Measurements from ENCODE around the gene EZH2.

Gene EZH2

DNA sequence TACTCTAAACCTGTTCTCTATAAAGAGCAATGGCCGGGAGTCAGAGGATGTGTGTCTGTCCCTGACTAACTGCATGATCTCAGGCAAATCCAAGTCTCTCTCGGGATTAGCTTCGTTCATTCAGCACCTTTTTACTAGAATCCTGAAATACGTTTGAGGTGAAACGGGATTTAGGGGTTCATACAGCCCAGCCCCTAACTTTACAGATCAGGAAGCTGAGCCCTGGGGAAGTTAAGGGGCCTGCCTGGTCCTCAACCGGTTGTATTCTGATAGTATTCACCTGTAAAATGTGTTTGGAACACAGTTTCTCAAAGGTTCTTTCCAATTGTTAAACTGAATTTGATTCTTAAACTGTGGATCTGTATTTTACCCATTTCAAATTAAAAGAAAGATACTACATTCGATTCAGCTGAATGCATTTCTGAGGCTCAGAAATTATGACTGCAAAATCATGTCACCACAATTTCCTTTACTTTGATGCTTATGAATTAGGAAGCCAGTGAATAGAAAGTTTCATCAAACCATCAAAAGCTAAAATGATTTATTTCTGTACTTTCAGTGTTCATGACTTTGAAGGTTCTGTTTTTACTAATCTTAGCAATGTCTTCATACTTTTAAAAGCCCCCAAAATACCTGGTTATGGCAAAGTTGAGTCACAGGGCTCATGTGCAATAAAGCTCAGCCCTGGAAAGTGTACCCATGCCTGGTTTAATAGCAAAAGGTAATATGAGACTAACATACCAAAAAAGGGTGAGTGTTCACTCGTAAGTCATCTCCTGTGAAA, 28.9 kb upstream of the EZH2 start:
- no peaks in the 10 kb centered on the region for H3K36me3 Mint-ChIP-seq (ENCODE audit: insufficient read depth)
- peak overlapping the region; percentile 49 to 62 for H3K27ac Mint-ChIP-seq
- ATAC-seq (replicated peaks), result peak; percentile 49
- H3K27me3 Mint-ChIP-seq, result peaks cover 6 to 15% of the 10 kb centered on the region in 2 donors
- DNase-seq, result no peak
- no peaks in the 10 kb centered on the region for H3K9me3 Mint-ChIP-seq
- H3K4me3 Mint-ChIP-seq, result peak overlapping the region; percentile 57 to 66
- peaks cover 20 to 24% of the 10 kb centered on the region in 2 donors for H3K4me1 Mint-ChIP-seq (ENCODE audit: low read depth in 2 of 2)

DNA sequence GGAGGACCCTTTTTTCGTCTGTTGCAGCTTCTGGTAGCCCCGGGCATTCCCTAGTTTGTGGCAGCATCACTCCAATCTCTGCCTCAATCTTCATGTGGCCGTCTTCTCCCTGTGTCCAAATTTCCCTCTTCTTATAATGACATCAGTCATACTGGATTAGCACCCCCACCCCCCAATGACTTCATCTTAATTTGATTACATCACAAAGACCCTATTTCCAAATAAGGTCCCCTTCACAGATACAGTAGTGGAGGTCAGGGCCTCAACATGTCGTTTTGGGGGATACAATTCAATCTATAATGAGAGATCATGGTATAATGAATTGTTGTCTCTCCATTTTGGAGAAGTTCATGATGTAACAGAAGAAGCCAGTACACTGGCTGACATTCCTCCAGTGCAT, 28.1 kb upstream of the EZH2 start:
- Mint-ChIP-seq H3K4me1 (ENCODE audit: low read depth in 2 of 2) (peaks cover 20 to 24% of the 10 kb centered on the region in 2 donors), H3K27me3 (peaks cover 6 to 15% of the 10 kb centered on the region in 2 donors), H3K4me3 (no peak overlapping the region)

DNA sequence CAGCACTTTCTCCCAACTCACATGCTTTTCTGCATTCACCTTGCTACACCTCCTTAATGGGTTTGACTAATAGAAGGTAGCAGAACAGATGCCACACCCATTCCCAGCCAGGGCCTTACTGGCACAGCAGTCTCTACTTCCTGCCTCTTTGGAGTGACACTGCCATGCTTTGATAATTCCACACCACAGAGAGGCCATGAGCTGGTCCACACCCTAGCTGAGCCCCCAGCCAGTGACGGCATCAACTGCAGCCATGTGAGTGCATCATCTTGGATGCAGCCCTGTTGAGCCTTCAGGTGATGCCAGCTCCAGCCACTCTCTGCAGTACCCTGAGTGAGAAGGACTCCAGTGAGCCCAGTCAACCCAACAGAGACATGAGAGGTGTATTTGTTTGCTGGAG, 27.5 kb upstream of the EZH2 start:
- Mint-ChIP-seq H3K36me3 (ENCODE audit: insufficient read depth) (no peaks in the 10 kb centered on the region), H3K27ac (no peak overlapping the region), H3K27me3 (peaks cover 6 to 15% of the 10 kb centered on the region in 2 donors), H3K4me1 (ENCODE audit: low read depth in 2 of 2) (peaks cover 20 to 24% of the 10 kb centered on the region in 2 donors), H3K9me3 (no peaks in the 10 kb centered on the region), H3K4me3 (no peak overlapping the region)
- no peak for DNase-seq
- ATAC-seq (replicated peaks), result no peak

More for the DNA sequence above, 28.1 kb upstream of the EZH2 start:
- peak overlapping the region; percentile 41 to 62 for H3K27ac Mint-ChIP-seq
- no peak for DNase-seq
- H3K9me3 Mint-ChIP-seq, result no peaks in the 10 kb centered on the region
- ATAC-seq (replicated peaks), result no peak
- H3K36me3 Mint-ChIP-seq (ENCODE audit: insufficient read depth), result no peaks in the 10 kb centered on the region

DNA sequence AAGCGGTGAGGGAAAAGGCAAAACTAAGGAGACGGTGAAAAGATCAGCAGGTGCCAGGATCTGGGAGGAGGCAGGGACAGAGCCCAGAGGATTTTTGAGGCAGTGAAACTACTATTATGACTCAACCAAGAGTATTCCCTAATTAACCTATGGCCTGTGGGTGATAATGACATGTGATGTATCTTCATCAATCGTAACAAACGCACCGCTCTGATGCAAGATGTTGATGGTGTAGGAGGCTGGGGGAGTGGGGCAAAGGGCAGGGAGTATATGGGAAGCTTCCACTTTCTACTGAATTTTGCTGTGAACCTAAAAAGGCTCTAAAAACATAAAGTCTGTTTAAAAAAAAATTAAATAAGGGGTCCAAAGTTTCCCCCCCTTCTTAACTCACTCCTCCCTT, 25.5 kb upstream of the EZH2 start:
- no peaks in the 10 kb centered on the region for H3K36me3 Mint-ChIP-seq (ENCODE audit: insufficient read depth)
- H3K4me1 Mint-ChIP-seq (ENCODE audit: low read depth in 2 of 2), result peaks cover 19 to 21% of the 10 kb centered on the region in 2 donors
- H3K27me3 Mint-ChIP-seq, result peaks cover 6 to 15% of the 10 kb centered on the region in 2 donors
- ATAC-seq (replicated peaks) (no peak), DNase-seq (no peak)
- H3K9me3 Mint-ChIP-seq, result no peaks in the 10 kb centered on the region
- no peak overlapping the region for H3K4me3 Mint-ChIP-seq
- H3K27ac Mint-ChIP-seq, result no peak overlapping the region

DNA sequence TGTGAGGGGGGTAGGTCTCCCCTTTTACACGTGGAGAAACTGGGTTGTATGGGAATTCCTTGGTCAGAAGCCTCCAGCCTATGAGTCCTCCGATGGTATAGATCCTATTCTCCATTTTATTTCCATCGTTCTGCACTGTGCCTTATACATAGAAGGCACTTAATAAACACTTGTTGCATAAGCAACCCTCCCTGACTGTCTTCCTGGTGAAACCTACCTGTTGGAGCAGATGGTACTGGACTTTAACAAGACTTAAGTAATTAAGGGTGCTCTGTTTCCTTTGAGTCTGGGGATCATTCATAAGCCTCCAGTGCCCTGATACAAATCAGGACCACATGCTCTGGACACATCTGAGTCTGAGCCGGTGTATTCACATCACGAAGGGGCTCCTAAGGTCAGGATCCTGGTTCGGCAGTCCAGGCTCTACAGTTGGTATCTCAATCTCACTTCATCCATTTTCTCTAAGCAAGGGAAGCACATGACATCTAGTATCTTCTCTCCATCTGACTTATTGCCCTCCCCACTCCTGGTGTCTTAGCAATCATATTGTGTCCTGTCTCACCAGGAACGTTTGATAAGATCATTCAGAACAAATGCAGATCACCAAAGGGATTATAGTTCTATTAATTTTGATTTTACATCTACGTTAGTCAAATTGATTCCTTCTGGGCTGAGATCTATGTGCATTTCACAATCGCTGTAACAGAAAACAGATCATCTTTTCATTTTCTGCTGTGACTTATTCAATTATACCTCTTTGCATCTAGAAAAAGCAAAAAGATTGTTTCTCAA, 22.8 kb upstream of the EZH2 start:
- Mint-ChIP-seq H3K9me3 (no peaks in the 10 kb centered on the region), H3K36me3 (ENCODE audit: insufficient read depth) (no peaks in the 10 kb centered on the region), H3K4me3 (no peak overlapping the region), H3K27me3 (peaks cover 6 to 15% of the 10 kb centered on the region in 2 donors), H3K4me1 (ENCODE audit: low read depth in 2 of 2) (peaks cover 2 to 3% of the 10 kb centered on the region in 2 donors), H3K27ac (no peak overlapping the region)
- ATAC-seq (replicated peaks), result no peak
- no peak for DNase-seq

DNA sequence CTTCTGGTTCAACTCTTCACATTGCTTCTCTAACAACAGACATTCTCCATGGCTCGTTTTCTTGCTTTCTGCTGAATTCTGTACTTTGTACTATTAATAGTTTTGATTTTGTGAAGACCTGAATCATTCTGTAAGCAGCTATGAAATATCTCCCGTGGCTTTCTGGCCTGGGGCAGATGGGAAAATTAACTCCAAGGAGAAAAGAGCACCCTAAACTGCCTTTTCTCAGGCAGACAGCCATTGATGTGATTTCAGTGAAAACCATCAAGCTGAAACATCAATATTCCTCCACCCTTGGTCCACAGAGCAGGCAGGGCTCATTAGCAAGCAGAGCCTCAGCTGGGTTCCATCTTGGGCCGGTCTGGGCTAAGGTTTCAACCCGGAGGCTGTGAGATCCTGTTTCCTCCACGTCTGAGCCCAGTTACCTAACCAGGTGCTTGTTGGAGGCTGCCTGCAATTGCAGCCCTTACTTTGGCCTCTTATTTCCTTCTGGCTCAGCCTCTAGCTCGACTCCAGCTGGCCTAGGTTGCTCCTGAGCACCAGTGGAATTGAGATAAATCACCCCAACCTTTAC, 21.1 kb upstream of the EZH2 start:
- peaks cover 6 to 15% of the 10 kb centered on the region in 2 donors for H3K27me3 Mint-ChIP-seq
- no peak overlapping the region for H3K4me3 Mint-ChIP-seq
- H3K36me3 Mint-ChIP-seq (ENCODE audit: insufficient read depth), result no peaks in the 10 kb centered on the region
- H3K27ac Mint-ChIP-seq, result no peak overlapping the region
- no peaks in the 10 kb centered on the region for H3K4me1 Mint-ChIP-seq (ENCODE audit: low read depth in 2 of 2)
- DNase-seq, result no peak
- no peak for ATAC-seq (replicated peaks)
- H3K9me3 Mint-ChIP-seq, result no peaks in the 10 kb centered on the region

DNA sequence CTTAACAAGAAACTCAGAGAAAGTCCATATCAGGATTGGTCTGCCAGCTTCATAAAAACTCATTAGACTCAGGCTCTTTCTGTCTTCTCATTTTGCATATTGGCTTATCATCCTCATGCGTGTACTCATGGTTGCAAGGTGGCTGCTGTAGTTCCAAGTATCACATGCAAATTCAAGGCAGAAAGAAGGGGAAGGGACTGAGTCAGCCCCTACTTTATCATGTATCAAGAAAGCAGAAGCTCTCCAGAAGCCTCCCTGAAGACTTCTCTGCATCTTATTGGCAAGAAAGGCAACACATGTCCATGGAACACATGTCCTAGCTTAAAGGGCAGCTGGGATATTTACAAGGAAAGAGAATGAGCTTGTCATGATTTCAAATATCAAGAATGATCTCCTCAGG, 19.4 kb upstream of the EZH2 start:
- DNase-seq, result no peak
- Mint-ChIP-seq H3K4me3 (no peak overlapping the region), H3K36me3 (ENCODE audit: insufficient read depth) (no peaks in the 10 kb centered on the region), H3K27me3 (peaks cover under 1 to 6% of the 10 kb centered on the region in 2 donors), H3K27ac (no peak overlapping the region), H3K4me1 (ENCODE audit: low read depth in 2 of 2) (no peaks in the 10 kb centered on the region), H3K9me3 (no peaks in the 10 kb centered on the region)
- ATAC-seq (replicated peaks), result no peak

DNA sequence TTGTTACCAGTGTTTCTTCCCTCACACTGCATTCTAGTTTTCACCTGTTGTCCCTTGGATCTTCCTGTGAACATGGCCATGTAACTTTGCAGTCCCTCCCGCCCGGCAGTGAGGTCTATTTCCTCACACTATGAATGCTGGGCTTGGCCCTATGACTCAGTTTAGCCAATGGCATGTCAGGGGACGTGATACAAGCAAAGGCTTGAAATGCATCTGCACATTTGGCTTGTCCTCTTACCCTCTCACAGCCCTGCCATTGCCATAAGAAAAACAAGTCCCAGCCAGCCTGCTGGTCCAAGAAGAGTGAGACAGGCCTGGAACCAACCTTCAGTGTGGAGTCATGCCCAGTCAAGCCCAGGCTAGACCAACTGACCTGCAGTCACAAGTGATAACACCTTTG, 17.1 kb upstream of the EZH2 start:
- ATAC-seq (replicated peaks) (no peak), DNase-seq (no peak)
- H3K9me3 Mint-ChIP-seq, result no peaks in the 10 kb centered on the region
- H3K4me3 Mint-ChIP-seq, result no peak overlapping the region
- H3K36me3 Mint-ChIP-seq (ENCODE audit: insufficient read depth), result no peaks in the 10 kb centered on the region
- no peaks in the 10 kb centered on the region for H3K4me1 Mint-ChIP-seq (ENCODE audit: low read depth in 2 of 2)
- H3K27ac Mint-ChIP-seq, result no peak overlapping the region
- peaks cover 7 to 10% of the 10 kb centered on the region in 2 donors for H3K27me3 Mint-ChIP-seq

DNA sequence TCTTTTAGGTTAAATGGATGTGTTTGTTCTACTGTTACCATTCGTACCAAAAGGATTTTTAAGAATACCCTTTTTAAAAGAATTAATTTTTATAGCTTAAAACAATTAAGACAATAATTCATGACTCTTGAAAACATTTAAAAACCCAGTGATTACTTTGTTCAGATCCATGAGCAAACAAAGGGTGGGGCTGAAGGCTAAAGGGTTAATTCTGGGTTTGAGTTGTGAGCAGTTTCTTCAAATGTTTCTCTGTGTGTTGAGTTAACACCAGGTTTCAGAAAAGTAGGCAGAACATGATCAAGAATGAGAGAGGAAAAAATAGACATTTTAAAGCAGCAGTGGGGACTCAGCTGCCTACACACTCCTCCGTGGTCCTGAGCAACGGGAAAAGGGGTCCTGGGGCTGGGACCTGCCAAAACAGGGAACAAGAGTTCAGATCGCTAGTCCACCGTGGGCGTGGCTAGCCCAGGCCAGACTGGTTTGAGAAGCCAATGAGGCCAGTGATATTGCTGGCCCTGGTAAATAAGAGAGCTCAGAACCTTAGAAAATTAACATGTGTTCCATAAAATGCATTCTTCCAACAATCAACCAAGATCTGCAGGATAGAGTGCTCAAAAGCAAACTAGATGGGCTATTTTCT, 14.9 kb upstream of the EZH2 start:
- H3K27ac Mint-ChIP-seq, result no peak overlapping the region
- no peaks in the 10 kb centered on the region for H3K4me1 Mint-ChIP-seq (ENCODE audit: low read depth in 2 of 2)
- peaks cover 10 to 14% of the 10 kb centered on the region in 2 donors for H3K27me3 Mint-ChIP-seq
- H3K4me3 Mint-ChIP-seq, result no peak overlapping the region
- ATAC-seq (replicated peaks), result no peak
- no peaks in the 10 kb centered on the region for H3K36me3 Mint-ChIP-seq (ENCODE audit: insufficient read depth)
- H3K9me3 Mint-ChIP-seq, result no peaks in the 10 kb centered on the region
- DNase-seq, result no peak

DNA sequence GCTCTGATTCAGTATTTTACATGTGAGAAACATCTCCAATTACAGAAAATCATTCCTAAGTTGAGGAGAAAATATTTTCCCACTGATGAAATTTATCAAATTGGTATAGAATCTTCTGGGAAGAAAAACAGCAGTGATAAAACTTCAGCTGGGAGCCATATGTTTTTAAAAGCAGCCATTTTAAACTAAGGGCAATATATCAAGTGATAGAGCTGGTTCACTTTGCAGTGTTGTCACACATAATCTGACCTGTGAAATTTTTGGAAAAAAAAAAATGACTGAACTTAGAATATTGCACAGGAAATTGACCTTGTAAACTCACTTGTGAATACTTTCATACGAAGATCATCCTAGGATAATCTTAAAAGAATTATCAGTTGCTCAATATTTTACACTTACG, 10.5 kb upstream of the EZH2 start:
- no peak overlapping the region for H3K4me3 Mint-ChIP-seq
- H3K27ac Mint-ChIP-seq, result no peak overlapping the region
- DNase-seq (no peak), ATAC-seq (replicated peaks) (no peak)
- H3K4me1 Mint-ChIP-seq (ENCODE audit: low read depth in 2 of 2), result peaks cover 0 to 3% of the 10 kb centered on the region in 2 donors
- no peaks in the 10 kb centered on the region for H3K9me3 Mint-ChIP-seq
- peaks cover 14 to 23% of the 10 kb centered on the region in 2 donors for H3K27me3 Mint-ChIP-seq
- no peaks in the 10 kb centered on the region for H3K36me3 Mint-ChIP-seq (ENCODE audit: insufficient read depth)

DNA sequence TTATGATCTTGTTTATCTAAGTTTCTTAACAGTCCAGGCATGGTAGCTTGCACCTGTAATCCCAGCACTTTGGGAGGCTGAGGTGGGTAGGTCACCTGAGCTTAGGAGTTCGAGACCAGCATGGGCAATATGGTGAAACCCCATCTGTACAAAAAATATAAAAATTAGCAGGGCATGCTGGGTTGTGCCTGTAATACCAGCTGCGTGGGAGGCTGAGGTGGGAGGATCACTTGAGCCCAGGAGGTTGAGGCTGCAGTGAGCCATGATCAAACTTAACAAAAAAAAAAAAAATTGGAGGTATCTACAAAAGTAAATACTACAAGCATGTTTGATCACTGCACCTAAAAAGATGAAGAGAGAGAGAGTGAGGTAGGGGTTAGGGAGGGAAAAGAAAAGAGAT, 9.0 kb upstream of the EZH2 start:
- Mint-ChIP-seq H3K27me3 (peaks cover 14 to 23% of the 10 kb centered on the region in 2 donors), H3K36me3 (ENCODE audit: insufficient read depth) (no peaks in the 10 kb centered on the region), H3K27ac (no peak overlapping the region), H3K4me1 (ENCODE audit: low read depth in 2 of 2) (peaks cover 0 to 3% of the 10 kb centered on the region in 2 donors), H3K9me3 (no peaks in the 10 kb centered on the region), H3K4me3 (no peak overlapping the region)
- DNase-seq (no peak), ATAC-seq (replicated peaks) (no peak)

DNA sequence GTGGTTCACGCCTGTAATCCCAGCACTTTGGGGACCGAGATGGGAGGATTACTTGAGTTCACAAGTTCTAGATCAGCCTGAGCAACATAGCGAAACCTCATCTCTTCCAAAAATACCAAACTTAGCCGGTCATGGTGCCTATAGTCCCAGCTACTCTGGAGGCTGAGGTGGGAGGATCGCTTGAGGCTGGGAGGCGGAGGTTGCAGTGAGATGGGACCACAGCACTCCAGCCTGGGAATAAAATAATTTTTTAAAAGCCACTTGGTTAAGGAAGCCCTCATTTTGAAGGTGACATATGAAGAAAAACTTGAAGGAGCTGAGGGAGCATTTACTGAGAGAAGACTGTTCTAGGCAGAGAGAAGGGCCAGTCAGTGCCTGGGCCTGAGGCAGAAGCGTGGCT, 4.2 kb upstream of the EZH2 start:
- no peak overlapping the region for H3K4me3 Mint-ChIP-seq
- H3K36me3 Mint-ChIP-seq (ENCODE audit: insufficient read depth), result peaks cover 12% of the 10 kb centered on the region
- H3K27ac Mint-ChIP-seq, result peak overlapping the region in 1 of 2 donors; percentile 0
- H3K9me3 Mint-ChIP-seq, result no peaks in the 10 kb centered on the region
- ATAC-seq (replicated peaks) (no peak), DNase-seq (no peak)
- H3K4me1 Mint-ChIP-seq (ENCODE audit: low read depth in 2 of 2), result peaks cover 5 to 9% of the 10 kb centered on the region in 2 donors
- peaks cover 0 to 6% of the 10 kb centered on the region in 2 donors for H3K27me3 Mint-ChIP-seq

DNA sequence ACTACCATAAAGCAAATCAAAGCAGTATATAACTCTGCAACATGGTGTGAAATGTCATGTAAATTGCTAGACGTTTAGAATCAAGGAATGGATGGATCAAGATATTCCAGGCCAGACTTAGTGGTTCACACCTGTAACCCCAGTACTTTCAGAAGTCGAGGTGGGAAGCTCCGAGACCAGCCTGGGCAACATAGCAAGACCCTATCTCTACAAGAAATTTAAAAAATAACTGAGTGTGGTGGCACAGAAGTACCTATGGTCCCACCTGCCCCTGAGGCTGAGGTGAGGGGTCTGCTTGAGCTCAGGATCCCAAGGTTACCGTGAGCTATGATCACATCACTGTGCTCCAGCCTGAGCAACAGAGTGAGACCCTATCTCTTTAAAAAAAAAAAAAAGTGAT, 2.8 kb upstream of the EZH2 start:
- H3K36me3 Mint-ChIP-seq (ENCODE audit: insufficient read depth), result peaks cover 22% of the 10 kb centered on the region
- no peak for ATAC-seq (replicated peaks)
- no peak overlapping the region for H3K27ac Mint-ChIP-seq
- no peak overlapping the region for H3K4me3 Mint-ChIP-seq
- no peaks in the 10 kb centered on the region for H3K27me3 Mint-ChIP-seq
- no peaks in the 10 kb centered on the region for H3K9me3 Mint-ChIP-seq
- no peak for DNase-seq
- H3K4me1 Mint-ChIP-seq (ENCODE audit: low read depth in 2 of 2), result peaks cover 5 to 16% of the 10 kb centered on the region in 2 donors

Data from effector memory CD8-positive, alpha-beta T cell (primary cell).